Sigmoid colon (tissue), 3 donors: Measurements from ENCODE around the gene NAA25.

Experiments
- POLR2A ChIP-seq, 2 donors: fragments of 450-650 bp; IDR thresholded peaks; one replicate each; pipeline ENCODE4 v1.6.1; 2016; ENCODE audit warnings: antibody characterized with exemption in 2 of 2, mild to moderate bottlenecking in 2 of 2, moderate library complexity in 2 of 2
- TF ChIP-seq, protein P1 (sequence below), 4 experiments: fragments of 450-650 bp in 3 of 4; fragments of 200-600 bp in 1 of 4; IDR thresholded peaks; one replicate each; pipeline ENCODE4 v1.5.1; 2016 to 2019; ENCODE audit warnings: antibody characterized with exemption in 4 of 4, mild to moderate bottlenecking in 3 of 4, moderate library complexity in 2 of 4

DNA sequence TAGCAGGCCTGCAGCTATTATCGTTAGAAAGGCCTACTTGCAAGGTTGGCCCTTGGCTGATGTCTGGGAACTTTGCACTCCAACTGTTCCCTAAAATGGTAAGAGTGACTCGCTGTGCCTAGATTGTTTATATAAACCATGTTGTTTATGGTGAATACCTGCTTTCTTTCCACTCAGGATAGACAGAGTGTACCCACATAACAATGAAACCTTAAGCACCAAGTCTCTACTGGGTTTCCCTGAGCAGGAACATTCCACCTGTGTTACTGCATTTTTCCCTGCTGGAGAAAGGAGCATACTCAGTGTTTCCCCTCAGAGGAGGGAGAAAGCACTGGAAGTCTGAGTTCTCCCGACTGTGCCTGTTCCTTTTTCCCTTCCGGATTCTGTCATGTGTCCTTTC, 62.6 kb downstream of the NAA25 start:
- TF ChIP-seq, protein P1, sequence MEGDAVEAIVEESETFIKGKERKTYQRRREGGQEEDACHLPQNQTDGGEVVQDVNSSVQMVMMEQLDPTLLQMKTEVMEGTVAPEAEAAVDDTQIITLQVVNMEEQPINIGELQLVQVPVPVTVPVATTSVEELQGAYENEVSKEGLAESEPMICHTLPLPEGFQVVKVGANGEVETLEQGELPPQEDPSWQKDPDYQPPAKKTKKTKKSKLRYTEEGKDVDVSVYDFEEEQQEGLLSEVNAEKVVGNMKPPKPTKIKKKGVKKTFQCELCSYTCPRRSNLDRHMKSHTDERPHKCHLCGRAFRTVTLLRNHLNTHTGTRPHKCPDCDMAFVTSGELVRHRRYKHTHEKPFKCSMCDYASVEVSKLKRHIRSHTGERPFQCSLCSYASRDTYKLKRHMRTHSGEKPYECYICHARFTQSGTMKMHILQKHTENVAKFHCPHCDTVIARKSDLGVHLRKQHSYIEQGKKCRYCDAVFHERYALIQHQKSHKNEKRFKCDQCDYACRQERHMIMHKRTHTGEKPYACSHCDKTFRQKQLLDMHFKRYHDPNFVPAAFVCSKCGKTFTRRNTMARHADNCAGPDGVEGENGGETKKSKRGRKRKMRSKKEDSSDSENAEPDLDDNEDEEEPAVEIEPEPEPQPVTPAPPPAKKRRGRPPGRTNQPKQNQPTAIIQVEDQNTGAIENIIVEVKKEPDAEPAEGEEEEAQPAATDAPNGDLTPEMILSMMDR (IDR thresholded peaks at IDR 0.05): no peak
- TF ChIP-seq POLR2A (IDR thresholded peaks at IDR 0.05): no peak
